ENCODE data around the gene BLM. TPM values are rescaled to one million over a fixed set of nuclear protein-coding genes. Genes with fewer than 3 reads are reported as not detected.

The BLM gene
- total RNA-seq, 1 experiment from 2014 or later: 24.6 TPM

GRCh38 chr15:90710436-90711027 lies 6.6 kb upstream of the BLM start:
- Histone ChIP-seq H3K36me3 (ENCODE audit: control insufficient read depth in 1 of 2, insufficient read depth in 2 of 2, low read length in 2 of 2) (no peaks in the 10 kb centered on the region), H2AFZ (ENCODE audit: low read depth, low read length, poor library complexity, severe bottlenecking) (no peak overlapping the region), H3K4me2 (ENCODE audit: low read length) (no peak overlapping the region), H3K9ac (ENCODE audit: low read length) (no peak overlapping the region), H4K20me1 (ENCODE audit: insufficient read depth) (no peaks in the 10 kb centered on the region), H3K4me1 (ENCODE audit: control insufficient read depth in 1 of 2, insufficient read depth in 2 of 2, low read length in 2 of 2) (peaks cover 11 to 17% of the 10 kb centered on the region in 2 experiments; a peak in 3 of 4 replicates), H3K9me2 (ENCODE audit: insufficient read depth) (no peaks in the 10 kb centered on the region), H3K4me3 (replicated peaks in 1 of 2; ENCODE audit: low read depth in 1 of 2, low read length in 2 of 2) (no peak overlapping the region), H3K27me3 (ENCODE audit: insufficient read depth, low read length) (no peaks in the 10 kb centered on the region), H3K79me2 (ENCODE audit: insufficient read depth, low read length) (no peaks in the 10 kb centered on the region), H3K9me3 (ENCODE audit: control insufficient read depth in 1 of 2, insufficient read depth in 1 of 2, low read depth in 1 of 2, low read length in 2 of 2) (no peaks in the 10 kb centered on the region), H3K27ac (ENCODE audit: low read depth, low read length) (no peak overlapping the region)
- TF ChIP-seq SP1 (IDR thresholded peaks at IDR 0.05; ENCODE audit: low read depth) (no peak), POLR2AphosphoS5 (IDR thresholded peaks at IDR 0.05; ENCODE audit: low read depth, low read length) (no peak), ATF3 (IDR thresholded peaks at IDR 0.05) (no peak), SIN3A (IDR thresholded peaks at IDR 0.05; ENCODE audit: low read depth) (no peak), JUND (IDR thresholded peaks at IDR 0.05) (no peak), ZFX (IDR thresholded peaks at IDR 0.05) (no peak), EZH2phosphoT487 (IDR thresholded peaks at IDR 0.05; ENCODE audit: borderline replicate concordance) (no peak)
- TF ChIP-seq, protein P1, sequence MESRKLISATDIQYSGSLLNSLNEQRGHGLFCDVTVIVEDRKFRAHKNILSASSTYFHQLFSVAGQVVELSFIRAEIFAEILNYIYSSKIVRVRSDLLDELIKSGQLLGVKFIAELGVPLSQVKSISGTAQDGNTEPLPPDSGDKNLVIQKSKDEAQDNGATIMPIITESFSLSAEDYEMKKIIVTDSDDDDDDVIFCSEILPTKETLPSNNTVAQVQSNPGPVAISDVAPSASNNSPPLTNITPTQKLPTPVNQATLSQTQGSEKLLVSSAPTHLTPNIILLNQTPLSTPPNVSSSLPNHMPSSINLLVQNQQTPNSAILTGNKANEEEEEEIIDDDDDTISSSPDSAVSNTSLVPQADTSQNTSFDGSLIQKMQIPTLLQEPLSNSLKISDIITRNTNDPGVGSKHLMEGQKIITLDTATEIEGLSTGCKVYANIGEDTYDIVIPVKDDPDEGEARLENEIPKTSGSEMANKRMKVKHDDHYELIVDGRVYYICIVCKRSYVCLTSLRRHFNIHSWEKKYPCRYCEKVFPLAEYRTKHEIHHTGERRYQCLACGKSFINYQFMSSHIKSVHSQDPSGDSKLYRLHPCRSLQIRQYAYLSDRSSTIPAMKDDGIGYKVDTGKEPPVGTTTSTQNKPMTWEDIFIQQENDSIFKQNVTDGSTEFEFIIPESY (IDR thresholded peaks at IDR 0.05; ENCODE audit: extremely low read depth, insufficient replicate concordance, low read length): no peak
- RAD21 ChIA-PET (ENCODE audit: low non-redundant PET in 1 of 2, low total read pairs in 2 of 2, uncharacterized antibody in 2 of 2, unreplicated experiment in 2 of 2): no interaction called here
- CTCF ChIA-PET: no interaction called here
- POLR2A ChIA-PET: no interaction called here
- DNase-seq (ENCODE audit: low read depth, low spot score) (no peak), ATAC-seq (peak; percentile 76)
- BruUV-seq (replicated peaks): no TSS peak
- intact Hi-C loops (cut with micrococcal nuclease): no loop called here

DNA sequence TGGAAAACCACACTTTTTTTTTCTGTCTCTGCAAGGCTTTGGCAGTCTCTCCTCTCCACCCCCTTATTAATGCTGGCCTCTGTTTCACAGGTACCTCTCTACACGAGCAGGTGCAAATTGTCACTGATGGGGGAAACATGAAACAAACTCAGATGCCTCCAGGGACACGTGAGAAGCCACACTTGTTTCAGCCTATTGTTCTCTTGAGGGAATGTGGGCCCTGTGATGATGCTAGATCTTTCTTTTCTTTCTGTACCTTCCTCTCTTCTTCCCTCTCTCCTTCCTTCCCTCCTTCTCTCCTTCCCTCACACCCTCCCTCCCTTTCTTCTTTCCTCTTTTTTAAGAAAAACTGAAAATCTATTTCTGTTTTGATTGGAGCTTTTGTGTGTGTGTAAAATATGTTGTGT lies 5.7 kb upstream of the BLM start:
- intact Hi-C loops (cut with micrococcal nuclease): no loop called here
- ChIA-PET CTCF (no interaction called here), POLR2A (no interaction called here), RAD21 (ENCODE audit: low non-redundant PET in 1 of 2, low total read pairs in 2 of 2, uncharacterized antibody in 2 of 2, unreplicated experiment in 2 of 2) (no interaction called here)
- no peaks in the 10 kb centered on the region for H3K9me2 ChIP-seq (ENCODE audit: insufficient read depth)
- no peak for DNase-seq (ENCODE audit: low read depth, low spot score)
- H3K4me1 ChIP-seq (ENCODE audit: control insufficient read depth in 1 of 2, insufficient read depth in 2 of 2, low read length in 2 of 2): peaks cover 11 to 12% of the 10 kb centered on the region in 2 experiments; a peak in 2 of 4 replicates
- no peaks in the 10 kb centered on the region for H4K20me1 ChIP-seq (ENCODE audit: insufficient read depth)
- no peaks in the 10 kb centered on the region; the same call in 1 of the 2 replicates for H3K79me2 ChIP-seq (ENCODE audit: insufficient read depth, low read length)
- BruUV-seq (replicated peaks): no TSS peak
- TF ChIP-seq ATF3 (IDR thresholded peaks at IDR 0.05) (no peak), ELF1 (IDR thresholded peaks at IDR 0.05; ENCODE audit: borderline replicate concordance, low read depth) (no peak), SP1 (IDR thresholded peaks at IDR 0.05; ENCODE audit: low read depth) (no peak), POLR2A (IDR thresholded peaks at IDR 0.05; ENCODE audit: borderline replicate concordance, extremely low read depth, insufficient read depth, insufficient read length) (no peak), YY1 (IDR thresholded peaks at IDR 0.05; ENCODE audit: extremely low read depth, insufficient replicate concordance, low read depth, low read length) (no peak), EGR1 (IDR thresholded peaks at IDR 0.05; ENCODE audit: low read depth) (no peak), SIN3A (IDR thresholded peaks at IDR 0.05; ENCODE audit: low read depth) (no peak), CBX3 (IDR thresholded peaks at IDR 0.05; ENCODE audit: low read depth) (no peak), TCF7L2 (IDR thresholded peaks at IDR 0.05; ENCODE audit: borderline replicate concordance, extremely low read depth, insufficient read depth, insufficient read length) (no peak)
- H3K27ac ChIP-seq (ENCODE audit: low read depth, low read length): no peak overlapping the region
- H3K9me3 ChIP-seq (ENCODE audit: control insufficient read depth in 1 of 2, insufficient read depth in 1 of 2, low read depth in 1 of 2, low read length in 2 of 2): no peaks in the 10 kb centered on the region
- H2AFZ ChIP-seq (ENCODE audit: low read depth, low read length, poor library complexity, severe bottlenecking): no peak overlapping the region
- no peak overlapping the region for H3K4me2 ChIP-seq (ENCODE audit: low read length)
- H3K4me3 ChIP-seq (replicated peaks in 1 of 2; ENCODE audit: low read depth in 1 of 2, low read length in 2 of 2): no peak overlapping the region
- no peak for ATAC-seq
- no peaks in the 10 kb centered on the region for H3K36me3 ChIP-seq (ENCODE audit: control insufficient read depth in 1 of 2, insufficient read depth in 2 of 2, low read length in 2 of 2)
- no peak overlapping the region for H3K9ac ChIP-seq (ENCODE audit: low read length)
- no peaks in the 10 kb centered on the region for H3K27me3 ChIP-seq (ENCODE audit: insufficient read depth, low read length)

All from HCT116 (cell line).